Kidney (tissue), 14 donors: ENCODE results near the gene USP47. TPM values are rescaled to one million over a fixed set of nuclear protein-coding genes. Genes with fewer than 3 reads are reported as not detected.

Source experiments
- DNase-seq, 5 donors: peaks; one replicate each; pipeline ENCODE4 v3.0.0-alpha.2; 2013 to 2020
- FAIRE-seq: peaks from 2 replicates; lab custom pipeline; 2012; peaks lifted over from hg19 to GRCh38; lab: Jason Lieb, UNC
- H3K27ac ChIP-seq, 2 donors: one replicate each; pipeline ENCODE4 v1.7.0; 2013; ENCODE audit warnings: low read depth in 2 of 2, low read length in 2 of 2, inconsistent platforms in 1 of 2
- H3K27me3 ChIP-seq: one replicate; pipeline ENCODE4 v1.7.1; 2013; ENCODE audit warnings: low read length, inconsistent platforms; ENCODE audit not compliant: control insufficient read depth, insufficient read depth
- H3K36me3 ChIP-seq, 3 donors: one replicate each; pipeline versions ENCODE4 v1.7.0 to v1.7.1; 2013; ENCODE audit warnings: low read length in 3 of 3, control low read depth in 1 of 3, inconsistent platforms in 1 of 3; ENCODE audit not compliant: insufficient read depth in 3 of 3, control insufficient read depth in 2 of 3
- H3K4me1 ChIP-seq, 3 donors: one replicate each; pipeline versions ENCODE4 v1.7.0 to v1.7.1; 2013; ENCODE audit warnings: low read length in 3 of 3, inconsistent platforms in 1 of 3, low read depth in 1 of 3; ENCODE audit not compliant: control insufficient read depth in 2 of 3, insufficient read depth in 2 of 3
- H3K4me3 ChIP-seq, 3 donors: one replicate each; pipeline versions ENCODE4 v1.7.0 to v1.8.1; 2013; ENCODE audit warnings: low read length in 3 of 3, control low read depth in 1 of 3, inconsistent platforms in 1 of 3
- H3K9ac ChIP-seq, 3 donors: one replicate each; pipeline versions ENCODE4 v1.7.0 to v1.7.1; 2013; ENCODE audit warnings: low read length in 3 of 3, control low read depth in 1 of 3, inconsistent platforms in 1 of 3
- H3K9me3 ChIP-seq, 3 donors: one replicate each; pipeline versions ENCODE4 v1.7.0 to v1.7.1; 2013; ENCODE audit warnings: low read length in 3 of 3, control low read depth in 1 of 3, inconsistent platforms in 1 of 3; ENCODE audit not compliant: control insufficient read depth in 2 of 3, insufficient read depth in 1 of 3
- intact Hi-C: fragments of 100-400 bp; cut with DNase I; formaldehyde crosslinking; loops from one replicate; pipeline ENCODE4 v1.11.1; 2022
- polyA plus RNA-seq: library from polyadenylated mRNA; stranded (reverse); fragments of 350-450 nt; fragmentation: Illumina TruSeq; extraction: RNeasy Lipid Tissue Mini Kit (QIAGEN cat#74804); gene quantifications from one replicate; pipeline ENCODE4 v1.2.3, GENCODE V29; 2014; ENCODE audit warnings: low read depth, low replicate concordance; ENCODE audit not compliant: insufficient read depth
- total RNA-seq: library from RNA; stranded (reverse); fragmentation: NEBNext Ultra II Directional; extraction: Animal tissue kit (Norgen Biotek cat#: 25700); gene quantifications from one replicate; pipeline ENCODE4 v1.2.1, GENCODE V29; 2021
- TF ChIP-seq, protein P1 (sequence below): IDR thresholded peaks from 3 replicates; pipeline ENCODE4 v1.5.1; 2012; ENCODE audit warnings: mild to moderate bottlenecking, moderate library complexity, borderline replicate concordance; ENCODE audit not compliant: insufficient read depth; ENCODE audit errors: extremely low read depth
- donor health status: control.
- donor health status: control.
- donor health status: control.
- donor health status: control.
- donor health status: control.
- donor health status: DM: yes; HTN: yes; CAD: no.
- donor health status: Normal renal cell carcinoma (clear cell type).

Gene USP47
- total and polyA plus RNA-seq, 2 donors from 2014 or later, result 16.3 to 43.3 TPM

DNA sequence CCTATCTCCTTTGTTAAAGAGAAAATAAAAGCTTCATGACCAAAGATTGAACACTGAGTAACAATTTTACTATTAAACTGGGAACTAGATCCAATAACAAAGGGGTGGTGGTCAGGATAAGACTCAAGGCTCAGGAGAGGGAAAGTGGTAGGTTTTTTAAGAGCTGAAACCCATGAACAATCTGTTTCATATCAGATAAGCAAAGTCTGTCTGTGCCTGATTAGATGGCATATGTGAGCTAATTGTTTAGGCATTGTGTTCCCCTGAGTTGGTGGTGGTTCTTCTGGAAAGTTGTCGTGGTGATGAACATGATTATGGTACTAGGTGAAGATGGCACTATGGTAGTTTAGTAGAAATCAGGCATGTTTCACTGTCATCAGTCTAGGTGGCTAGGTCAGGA is 24.4 kb downstream of the USP47 start:
- H3K9ac ChIP-seq, result no peak overlapping the region
- H3K27ac ChIP-seq, result no peak overlapping the region
- intact Hi-C loops, result no loop called here
- no peaks in the 10 kb centered on the region for H3K9me3 ChIP-seq
- no peaks in the 10 kb centered on the region for H3K27me3 ChIP-seq
- no peak overlapping the region for H3K4me3 ChIP-seq
- DNase-seq (no peak), FAIRE-seq (no peak)
- H3K4me1 ChIP-seq, result peaks cover 0 to 7% (median 0%) of the 10 kb centered on the region in 3 donors
- no peaks in the 10 kb centered on the region for H3K36me3 ChIP-seq
- TF ChIP-seq, protein P1, sequence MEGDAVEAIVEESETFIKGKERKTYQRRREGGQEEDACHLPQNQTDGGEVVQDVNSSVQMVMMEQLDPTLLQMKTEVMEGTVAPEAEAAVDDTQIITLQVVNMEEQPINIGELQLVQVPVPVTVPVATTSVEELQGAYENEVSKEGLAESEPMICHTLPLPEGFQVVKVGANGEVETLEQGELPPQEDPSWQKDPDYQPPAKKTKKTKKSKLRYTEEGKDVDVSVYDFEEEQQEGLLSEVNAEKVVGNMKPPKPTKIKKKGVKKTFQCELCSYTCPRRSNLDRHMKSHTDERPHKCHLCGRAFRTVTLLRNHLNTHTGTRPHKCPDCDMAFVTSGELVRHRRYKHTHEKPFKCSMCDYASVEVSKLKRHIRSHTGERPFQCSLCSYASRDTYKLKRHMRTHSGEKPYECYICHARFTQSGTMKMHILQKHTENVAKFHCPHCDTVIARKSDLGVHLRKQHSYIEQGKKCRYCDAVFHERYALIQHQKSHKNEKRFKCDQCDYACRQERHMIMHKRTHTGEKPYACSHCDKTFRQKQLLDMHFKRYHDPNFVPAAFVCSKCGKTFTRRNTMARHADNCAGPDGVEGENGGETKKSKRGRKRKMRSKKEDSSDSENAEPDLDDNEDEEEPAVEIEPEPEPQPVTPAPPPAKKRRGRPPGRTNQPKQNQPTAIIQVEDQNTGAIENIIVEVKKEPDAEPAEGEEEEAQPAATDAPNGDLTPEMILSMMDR, result no peak

DNA sequence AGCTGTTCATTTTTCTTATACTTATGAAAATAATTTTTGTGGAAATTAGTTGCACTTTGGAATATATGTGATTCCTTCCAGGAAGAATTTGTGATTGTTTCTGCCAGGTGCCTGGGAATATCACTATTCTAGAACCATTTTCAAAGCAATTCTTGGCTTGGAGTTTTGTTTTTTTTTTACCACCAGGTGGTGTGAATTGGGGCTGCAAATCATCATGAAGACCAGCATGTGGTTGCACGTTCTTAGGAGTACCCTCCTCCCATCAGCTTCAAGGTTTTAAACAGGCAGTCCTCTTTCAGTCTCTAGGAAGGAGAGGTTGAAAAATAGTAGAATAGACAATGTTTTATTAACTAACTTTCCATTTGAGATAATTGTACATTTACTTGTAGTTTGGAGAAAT is 25.9 kb downstream of the USP47 start:
- H3K4me1 ChIP-seq, result peaks cover 0 to 11% (median 7%) of the 10 kb centered on the region in 3 donors
- TF ChIP-seq, protein P1, result no peak
- DNase-seq, result no peak
- no peak for FAIRE-seq
- no peaks in the 10 kb centered on the region for H3K27me3 ChIP-seq
- H3K9me3 ChIP-seq, result no peaks in the 10 kb centered on the region
- H3K27ac ChIP-seq, result no peak overlapping the region
- H3K9ac ChIP-seq, result no peak overlapping the region
- H3K4me3 ChIP-seq, result no peak overlapping the region
- H3K36me3 ChIP-seq, result no peaks in the 10 kb centered on the region
- intact Hi-C loops, result no loop called here

DNA sequence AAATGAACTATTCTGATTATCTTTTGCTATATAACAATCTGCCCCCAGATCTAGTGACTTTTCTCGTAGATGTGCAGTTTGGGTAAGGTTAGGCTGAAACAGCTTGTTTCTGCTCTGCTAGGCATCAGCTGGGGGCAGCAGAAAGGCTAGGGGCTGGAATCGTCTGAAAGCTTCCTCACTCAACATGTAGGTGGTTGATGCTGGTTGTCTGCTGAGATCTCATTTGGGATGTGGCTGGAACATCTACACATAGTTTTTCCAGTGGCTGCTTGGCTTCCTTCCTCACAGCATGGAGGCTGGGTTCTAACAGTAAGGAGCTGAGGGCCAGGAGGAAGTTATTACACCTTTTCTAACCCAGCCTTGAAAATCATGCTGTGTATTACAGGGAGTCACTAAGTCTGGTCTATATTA is 30.2 kb downstream of the USP47 start:
- H3K36me3 ChIP-seq, result no peaks in the 10 kb centered on the region
- no peak overlapping the region for H3K9ac ChIP-seq
- TF ChIP-seq, protein P1, result no peak
- no peak overlapping the region for H3K4me3 ChIP-seq
- H3K27me3 ChIP-seq, result no peaks in the 10 kb centered on the region
- DNase-seq, result no peak
- intact Hi-C loops, result no loop called here
- no peaks in the 10 kb centered on the region for H3K9me3 ChIP-seq
- FAIRE-seq, result no peak
- peaks cover 0 to 11% (median 7%) of the 10 kb centered on the region in 3 donors for H3K4me1 ChIP-seq
- no peak overlapping the region for H3K27ac ChIP-seq

DNA sequence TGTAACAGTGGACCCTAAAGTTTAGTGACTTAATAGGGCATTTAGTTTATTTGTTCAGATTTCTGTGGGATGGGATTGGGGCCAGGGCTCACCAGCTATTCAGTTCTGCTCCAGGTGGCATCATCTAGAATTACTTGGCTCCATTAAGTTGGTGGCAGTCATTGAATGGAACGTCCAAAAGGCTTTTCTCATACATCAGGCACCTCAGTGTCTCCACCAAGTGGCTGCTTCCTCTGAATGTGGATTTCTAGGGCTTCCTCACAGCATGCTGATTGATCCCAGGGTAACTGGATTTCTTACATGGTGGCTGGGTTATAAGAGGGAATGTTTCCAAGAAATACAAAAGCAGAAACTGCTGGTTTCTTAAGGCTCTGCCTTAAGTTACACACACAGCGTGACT is 34.7 kb downstream of the USP47 start:
- Histone ChIP-seq H3K4me1 (peaks cover 0 to 7% (median 3%) of the 10 kb centered on the region in 3 donors), H3K4me3 (no peak overlapping the region), H3K27me3 (no peaks in the 10 kb centered on the region), H3K9ac (no peak overlapping the region), H3K36me3 (no peaks in the 10 kb centered on the region), H3K27ac (no peak overlapping the region), H3K9me3 (no peaks in the 10 kb centered on the region)
- intact Hi-C loops, result no loop called here
- FAIRE-seq (no peak), DNase-seq (no peak)
- TF ChIP-seq, protein P1, result no peak
